NCI-H226 (cell line): ENCODE data around the gene CBFA2T2.
"Not testable (repeated sequence)": the region's sequence is repeated elsewhere in the genome, so short reads cannot be mapped to it uniquely, and the experiment has no call there.

Experiments
- DNase-seq: peaks from one replicate; pipeline ENCODE4 v3.0.0-alpha.2; 2015

Gene CBFA2T2

DNA sequence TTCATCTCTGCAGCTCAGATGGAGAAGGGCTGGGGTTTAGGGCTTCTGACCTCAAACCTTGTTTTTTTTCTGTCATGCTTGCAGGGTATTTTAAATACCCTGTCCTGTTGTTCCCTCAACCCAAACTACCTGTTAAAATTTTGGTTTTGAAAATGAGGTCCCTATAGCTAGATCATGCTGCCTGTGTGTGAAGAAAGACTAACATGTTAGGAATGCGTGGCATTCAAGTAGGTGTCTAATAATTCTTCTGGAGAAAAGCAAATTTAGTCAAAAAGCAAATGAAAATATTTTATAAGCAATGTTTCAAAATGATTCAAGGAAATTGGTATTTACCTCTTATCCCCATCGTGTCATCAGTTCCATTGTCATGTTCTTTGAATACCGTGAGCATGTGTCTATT is 95.1 kb downstream of the CBFA2T2 start:
- no peak for DNase-seq

DNA sequence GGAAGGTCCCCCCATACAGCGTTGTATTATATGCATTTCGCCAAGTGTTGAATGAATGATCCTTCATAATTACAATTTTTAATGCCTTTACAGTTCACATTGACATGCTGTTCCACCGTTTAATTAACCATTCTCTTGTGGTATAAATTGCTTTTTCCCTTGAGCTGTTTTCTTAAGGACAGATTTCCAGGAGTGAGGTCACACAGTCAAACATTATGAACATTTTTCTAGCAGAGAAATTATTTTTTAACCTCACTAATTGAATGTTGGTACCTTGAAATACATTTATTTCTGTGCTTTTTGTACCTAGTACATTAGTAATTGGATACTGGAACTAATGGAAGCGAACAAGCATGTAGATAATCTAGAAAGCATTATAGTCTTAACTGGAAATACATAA is 95.5 kb downstream of the CBFA2T2 start:
- no peak for DNase-seq

DNA sequence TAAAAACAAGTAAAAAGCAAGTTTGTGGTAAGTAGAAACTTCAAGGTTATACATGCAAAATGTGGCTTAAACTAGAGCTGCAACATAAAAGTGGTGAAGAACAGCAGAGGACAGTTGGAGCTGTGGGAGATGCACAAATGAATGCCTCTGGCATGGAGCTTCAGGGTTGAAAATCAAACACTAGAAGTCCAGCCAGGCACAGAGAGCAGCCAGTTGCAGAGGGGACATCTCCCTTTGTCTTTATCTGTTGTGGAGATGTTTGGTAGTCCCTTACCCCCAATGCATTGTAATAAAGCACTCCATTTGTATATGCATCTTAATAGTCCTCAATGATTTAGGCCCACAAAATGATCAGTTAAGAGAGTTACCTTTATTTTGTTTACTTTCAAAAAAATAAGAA is 99.2 kb downstream of the CBFA2T2 start:
- DNase-seq: no peak

- not testable (repeated sequence) for DNase-seq
Observed at GRCh38 chr20:33591901-33592300, 102.0 kb downstream of the CBFA2T2 start.

DNA sequence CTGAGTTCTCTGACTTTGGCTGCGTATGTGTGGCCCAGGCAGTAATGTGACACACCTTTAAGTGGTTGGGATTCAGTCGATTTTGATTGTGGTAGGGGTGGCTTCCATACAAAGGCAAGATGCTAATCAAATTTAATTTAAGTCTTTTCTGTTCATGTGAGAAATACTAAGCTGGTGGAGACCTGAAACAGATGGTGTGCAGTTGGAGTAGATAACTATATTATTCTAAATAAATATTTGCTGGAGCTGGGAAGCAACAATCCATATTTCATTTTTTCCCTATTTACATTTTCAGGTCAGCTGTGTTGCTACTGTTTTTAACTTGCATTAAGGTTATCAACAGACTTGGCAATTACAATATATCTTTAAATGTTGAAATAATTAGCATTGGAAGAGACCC is 104.8 kb downstream of the CBFA2T2 start:
- DNase-seq: no peak

DNA sequence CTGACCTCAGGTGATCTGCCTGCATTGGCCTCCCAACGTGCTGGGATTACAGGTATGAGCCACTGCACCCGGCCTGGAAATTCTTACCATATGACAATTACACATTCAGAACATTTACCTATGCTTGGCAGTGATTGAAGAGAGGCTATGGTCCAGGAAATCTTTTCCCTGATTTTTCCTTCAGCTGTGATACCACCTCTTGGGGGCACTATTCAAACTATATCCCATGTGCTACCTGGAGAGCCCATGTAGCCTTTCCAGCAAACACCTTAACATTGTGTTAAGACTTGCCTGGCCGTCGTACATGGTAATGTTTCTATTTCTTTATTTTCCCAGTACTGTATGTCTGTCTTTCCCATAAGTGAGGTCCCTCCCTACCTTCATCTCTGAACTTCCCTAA is 110.5 kb downstream of the CBFA2T2 start:
- DNase-seq: no peak

DNA sequence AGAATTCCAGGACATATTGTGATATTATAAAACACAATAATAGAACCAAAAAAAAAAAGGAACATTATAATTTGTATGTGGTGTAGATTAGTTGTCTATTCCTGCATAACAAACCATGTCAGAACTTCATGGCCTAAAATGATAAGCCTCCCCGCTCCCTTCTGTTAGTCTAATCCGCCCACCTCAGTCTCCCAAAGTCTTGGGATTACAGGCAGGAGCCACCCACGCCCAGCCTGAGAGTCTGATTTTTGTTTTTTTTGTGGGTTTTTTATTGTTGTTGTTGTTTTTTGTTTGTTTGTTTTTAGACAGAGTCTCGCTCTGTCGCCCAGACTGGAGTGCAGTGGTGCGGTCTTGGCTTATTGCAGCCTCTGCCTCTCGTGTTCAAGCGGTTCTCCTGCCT is 111.1 kb downstream of the CBFA2T2 start:
- DNase-seq: no peak

- no peak for DNase-seq
Observed at GRCh38 chr20:33601861-33602260, 112.0 kb downstream of the CBFA2T2 start.

DNA sequence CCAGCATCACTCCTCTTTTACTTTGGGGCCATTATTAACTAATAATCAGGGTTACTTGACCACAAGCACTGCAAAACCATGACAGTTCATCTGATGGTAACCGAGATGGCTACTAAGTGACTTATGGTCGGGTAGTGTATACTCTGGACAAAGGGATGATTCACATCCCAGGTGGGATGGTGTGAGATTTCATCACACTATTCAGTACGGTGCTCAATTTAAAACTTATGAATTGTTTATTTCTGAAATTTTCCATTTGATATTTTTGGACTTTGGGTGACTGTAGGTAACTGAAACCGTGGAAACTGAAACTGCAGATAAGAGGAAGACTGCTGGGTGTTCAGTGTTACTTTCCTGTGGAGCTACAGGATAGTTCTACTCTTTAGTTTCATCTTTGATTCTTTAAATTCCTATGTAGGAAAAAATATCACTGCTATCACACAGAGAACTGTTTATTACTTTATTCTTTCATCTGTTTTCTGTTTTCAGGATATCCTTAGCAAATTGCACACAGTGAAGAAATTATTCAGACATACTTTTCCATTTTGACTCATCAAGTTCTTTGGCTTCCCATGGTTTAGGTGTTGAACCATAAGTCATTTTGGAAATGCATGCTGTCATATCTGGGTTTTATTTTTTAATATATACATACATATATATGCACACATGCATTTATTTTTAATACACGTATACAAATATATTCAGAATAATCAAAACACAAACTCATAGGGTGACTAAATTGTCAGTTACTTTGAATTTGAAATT is 113.1 kb downstream of the CBFA2T2 start:
- DNase-seq: no peak

DNA sequence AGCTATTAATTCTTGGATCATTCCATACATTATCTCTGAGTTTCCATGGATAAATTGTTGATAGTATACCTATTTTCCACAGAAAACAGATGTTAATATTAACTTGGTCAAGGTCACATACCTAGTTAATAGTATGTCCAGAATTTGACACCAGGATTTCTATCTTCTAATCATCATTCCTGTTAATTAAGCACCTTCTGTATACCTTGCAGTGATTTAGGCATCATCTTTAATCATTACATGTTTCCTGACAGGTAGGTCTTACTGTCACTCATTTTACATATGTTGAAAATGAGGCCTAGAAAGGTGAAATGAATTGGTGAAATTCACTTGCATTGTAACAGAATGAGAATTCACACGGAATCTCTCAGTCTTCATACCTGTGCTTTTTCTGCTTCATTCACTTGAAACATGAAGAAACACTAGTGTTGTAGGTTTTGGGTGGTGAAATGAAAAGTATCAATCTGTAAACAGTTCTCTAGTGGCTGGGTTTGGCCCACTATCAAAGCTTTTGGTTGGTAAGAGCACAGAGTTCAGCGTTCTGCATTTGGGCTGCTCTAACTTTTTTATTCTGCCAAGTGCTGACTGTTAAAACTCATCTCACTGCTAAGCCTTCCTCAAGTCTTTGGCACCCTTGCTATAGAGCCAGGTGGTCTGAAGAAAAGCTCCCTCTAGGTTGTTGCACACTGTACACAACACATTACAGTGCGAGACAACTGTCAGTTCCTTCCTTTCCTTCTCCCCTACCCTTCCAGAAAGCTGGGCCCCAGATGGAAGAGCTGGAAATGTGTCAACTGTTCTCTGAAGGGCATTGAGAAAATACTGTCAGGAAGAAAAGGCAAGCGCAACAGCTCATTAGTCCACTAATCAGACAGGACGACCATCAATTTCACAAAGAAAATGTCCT is 114.4 kb downstream of the CBFA2T2 start:
- DNase-seq: no peak

- DNase-seq: no peak
Observed at GRCh38 chr20:33604991-33605370, 115.1 kb downstream of the CBFA2T2 start.

DNA sequence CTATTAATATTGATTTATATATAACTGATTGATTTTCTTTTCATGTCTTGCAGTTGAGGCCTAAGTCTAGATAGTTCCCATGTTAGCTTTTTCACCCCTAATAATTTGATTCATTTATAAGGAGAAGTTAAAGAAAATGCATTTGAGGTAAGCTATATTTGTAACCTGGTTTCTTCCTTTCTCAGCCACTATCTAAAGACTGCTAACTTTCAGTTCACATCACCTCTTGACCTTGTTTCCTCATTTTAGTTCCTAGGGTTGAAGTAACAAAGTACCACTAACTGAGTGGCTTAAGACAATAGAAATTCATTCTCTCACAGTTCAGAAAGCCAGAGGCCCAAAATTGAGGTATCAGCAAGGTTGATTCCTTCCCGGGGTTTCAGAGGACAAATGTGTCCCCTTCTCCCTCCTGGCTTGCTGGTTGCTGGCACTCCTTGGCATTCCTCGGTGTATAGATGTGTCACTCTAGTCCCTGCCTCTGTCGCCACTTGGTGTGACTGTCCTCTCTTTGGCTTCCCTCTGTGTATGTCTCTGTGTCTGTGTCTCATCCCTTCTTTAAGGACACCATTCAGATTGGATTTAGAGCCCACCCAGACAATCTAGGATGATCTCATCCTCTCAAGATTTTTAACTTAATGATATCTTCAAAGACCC is 116.3 kb downstream of the CBFA2T2 start:
- no peak for DNase-seq

DNA sequence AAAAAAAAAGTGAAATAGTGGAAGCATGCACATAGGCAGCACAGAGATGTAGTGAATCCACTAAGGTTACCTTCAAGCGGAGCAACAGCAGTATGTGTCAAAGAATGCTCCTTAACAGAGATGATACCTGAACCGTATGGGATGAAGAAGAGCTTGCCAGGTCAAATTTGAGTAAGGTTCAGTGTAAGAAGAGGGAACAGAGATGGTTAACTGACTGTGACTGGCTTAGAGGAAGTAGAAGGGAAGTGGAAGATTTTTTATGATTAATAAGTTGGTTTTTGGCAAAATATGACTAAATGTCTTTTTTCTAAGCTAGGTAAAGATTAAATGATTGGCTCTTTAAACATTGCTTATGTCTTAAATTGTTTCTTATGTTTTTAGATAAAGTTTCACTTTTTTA is 119.6 kb downstream of the CBFA2T2 start:
- no peak for DNase-seq

GRCh38 chr20:33611106-33611505 is 121.2 kb downstream of the CBFA2T2 start:
- no peak for DNase-seq

DNA sequence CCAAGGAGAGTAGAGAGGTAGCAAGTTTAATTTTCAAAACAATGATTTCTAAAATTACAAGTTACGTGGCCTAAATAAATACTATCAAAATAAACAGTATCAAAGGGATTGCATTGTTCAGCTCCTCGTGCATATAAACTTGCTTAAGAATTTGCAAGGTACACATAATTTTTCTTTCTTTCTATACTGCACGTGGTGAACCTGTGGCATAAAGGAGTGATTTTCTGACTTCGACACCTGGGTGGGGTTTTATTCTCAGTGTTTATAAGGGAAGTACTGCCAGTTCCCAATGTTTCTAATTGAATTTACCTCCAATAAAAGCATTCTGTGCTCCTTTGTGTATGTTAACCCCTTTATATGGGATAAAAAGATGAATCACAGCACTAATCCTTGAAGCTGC is 122.1 kb downstream of the CBFA2T2 start:
- DNase-seq: no peak

- no peak for DNase-seq
Observed at GRCh38 chr20:33621717-33622400, 132.0 kb downstream of the CBFA2T2 start.

- DNase-seq: no peak
Observed at GRCh38 chr20:33622705-33623365, 132.9 kb downstream of the CBFA2T2 start.

DNA sequence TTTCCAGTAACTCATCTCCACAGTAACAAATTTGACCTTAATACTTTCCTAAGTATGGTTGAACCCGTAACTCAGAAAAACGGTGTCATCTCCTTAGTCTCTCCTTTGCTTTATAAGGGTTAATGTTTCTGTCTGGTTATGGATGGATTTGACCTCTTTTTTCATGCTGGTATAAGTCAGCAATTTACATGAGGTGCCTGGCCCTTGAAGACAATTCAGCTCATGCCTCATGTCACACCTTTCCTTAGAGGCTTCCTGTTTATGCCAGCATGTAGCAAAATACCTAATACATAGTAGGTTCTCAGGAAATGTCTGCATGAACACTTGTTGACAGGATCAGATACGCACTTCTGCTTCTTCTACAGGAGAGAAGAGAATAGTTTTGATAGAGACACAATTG is 134.5 kb downstream of the CBFA2T2 start:
- DNase-seq: no peak

DNA sequence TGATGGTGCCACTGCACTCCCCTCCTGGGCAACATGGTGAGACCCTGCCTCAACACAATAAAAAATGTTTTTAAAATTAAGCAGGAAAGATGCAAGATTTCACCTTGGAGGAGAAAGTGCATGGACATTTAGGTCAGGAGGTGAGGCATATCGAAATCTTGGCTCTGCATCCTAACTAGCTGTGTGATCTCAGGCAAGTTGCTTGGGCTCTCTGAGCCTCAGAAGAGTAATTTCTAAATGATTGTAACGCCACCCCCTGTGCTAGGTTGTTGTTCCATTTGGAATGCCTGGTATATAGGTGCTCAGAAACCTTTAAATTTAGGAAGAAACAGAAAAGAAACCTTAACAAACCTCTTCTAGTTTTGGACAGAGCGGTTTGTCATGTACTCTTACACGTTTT is 136.3 kb downstream of the CBFA2T2 start:
- no peak for DNase-seq

DNA sequence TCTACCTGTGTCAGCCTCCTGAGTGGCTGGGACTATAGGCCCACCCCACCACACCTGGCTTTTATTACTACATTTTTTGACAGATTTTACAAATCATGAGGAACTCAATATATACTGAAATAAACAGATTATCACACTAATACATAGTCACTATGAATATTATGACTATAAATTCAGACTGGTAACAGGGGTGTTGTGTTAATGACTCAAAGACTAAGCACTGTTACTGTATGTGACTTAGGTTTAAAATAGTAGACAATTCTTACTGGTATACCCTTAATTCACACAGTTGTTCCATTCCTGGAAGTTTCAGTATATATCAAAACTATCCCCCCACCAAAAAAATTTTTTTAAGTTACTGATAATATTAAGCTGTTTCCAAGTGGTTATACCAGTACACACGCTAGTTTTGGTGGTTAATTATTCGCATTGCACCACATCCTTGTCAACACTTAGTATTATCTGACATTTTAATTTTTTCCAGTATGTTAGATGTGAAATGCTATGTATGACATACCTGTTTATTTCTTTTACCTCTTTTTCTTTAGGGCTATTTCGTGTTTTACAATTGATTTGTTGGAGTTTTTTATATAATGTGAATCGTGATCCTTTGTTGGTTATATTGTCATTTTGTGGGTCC is 137.8 kb downstream of the CBFA2T2 start:
- DNase-seq: no peak

DNA sequence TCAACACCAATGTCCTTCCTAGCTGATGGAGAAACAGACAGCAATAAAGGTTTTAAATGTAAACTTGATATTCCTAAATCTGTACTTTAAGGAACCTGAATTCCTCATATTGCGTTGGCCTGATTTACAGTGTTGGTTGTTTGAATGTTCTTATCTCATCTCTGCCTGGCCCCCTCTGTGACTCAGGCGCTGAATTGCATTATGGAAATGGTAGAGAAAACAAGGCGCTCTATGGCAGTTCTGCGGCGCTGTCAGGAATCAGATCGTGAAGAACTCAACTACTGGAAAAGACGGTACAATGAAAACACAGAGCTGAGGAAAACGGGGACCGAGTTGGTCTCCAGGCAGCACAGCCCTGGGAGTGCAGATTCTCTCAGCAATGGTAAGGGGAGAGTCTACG is 139.6 kb downstream of the CBFA2T2 start:
- no peak for DNase-seq

DNA sequence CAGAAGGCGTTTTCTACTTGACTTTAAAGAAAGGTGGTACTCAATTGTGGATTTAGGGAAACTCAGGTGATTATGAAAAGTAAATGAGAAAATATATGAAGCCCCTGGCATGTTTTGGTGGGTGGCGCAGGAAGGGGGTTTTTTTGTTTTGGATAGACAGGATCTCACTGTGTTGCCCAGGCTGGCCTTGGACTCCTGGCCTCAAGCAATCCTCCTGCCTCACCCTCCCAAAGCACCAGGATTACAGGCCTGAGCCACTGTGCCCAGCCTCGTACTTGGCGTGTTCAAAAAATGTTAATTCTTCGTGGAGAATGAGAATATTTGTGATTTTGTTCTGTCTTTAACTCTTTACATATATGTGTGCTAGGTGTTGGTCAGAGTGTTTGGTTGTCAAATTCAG is 140.1 kb downstream of the CBFA2T2 start:
- DNase-seq: no peak
